Lung (tissue), 12 donors: ENCODE results near the gene ADAMTS17. TPM values are rescaled to one million over a fixed set of nuclear protein-coding genes. Genes with fewer than 3 reads are reported as not detected.

ENCODE experiments used
- ATAC-seq: fragments of 200-7000 bp; cut with Tn5 transposase; one replicate; pipeline ENCODE4 v1.9.1; 2020; ENCODE audit warnings: moderate number of reproducible peaks; ENCODE audit not compliant: insufficient read depth, low FRiP score
- DNase-seq, 3 donors: peaks; one replicate each; pipeline ENCODE4 v3.0.0-alpha.2; 2013 to 2017
- H3K27ac ChIP-seq, 2 donors: one replicate each; pipeline ENCODE4 v1.5.1; 2013; ENCODE audit warnings: mild to moderate bottlenecking in 2 of 2, moderate library complexity in 2 of 2, control low read depth in 1 of 2, inconsistent platforms in 1 of 2, low read depth in 1 of 2, low read length in 1 of 2
- H3K27me3 ChIP-seq, 3 donors: one replicate each; pipeline ENCODE4 v1.5.1; 2013; ENCODE audit warnings: low read length in 2 of 3; ENCODE audit not compliant: control insufficient read depth in 3 of 3, insufficient read depth in 3 of 3
- H3K36me3 ChIP-seq, 4 donors: one replicate each; pipeline ENCODE4 v1.5.1; 2013; ENCODE audit warnings: low read length in 4 of 4, mild to moderate bottlenecking in 1 of 4, moderate library complexity in 1 of 4; ENCODE audit not compliant: control insufficient read depth in 4 of 4, insufficient read depth in 4 of 4
- H3K4me1 ChIP-seq, 5 donors: one replicate each; pipeline ENCODE4 v1.5.1; 2013; ENCODE audit warnings: low read length in 5 of 5, mild to moderate bottlenecking in 2 of 5, moderate library complexity in 1 of 5; ENCODE audit not compliant: control insufficient read depth in 5 of 5, insufficient read depth in 5 of 5
- H3K4me3 ChIP-seq: one replicate; pipeline ENCODE4 v1.5.1; 2013; ENCODE audit warnings: mild to moderate bottlenecking, control low read depth, moderate library complexity
- H3K9ac ChIP-seq, 2 donors: one replicate each; pipeline ENCODE4 v1.5.1; 2013; ENCODE audit warnings: low read length in 2 of 2, control low read depth in 1 of 2; ENCODE audit not compliant: insufficient read depth in 1 of 2
- H3K9me3 ChIP-seq, 4 donors: one replicate each; pipeline ENCODE4 v1.5.1; 2013; ENCODE audit warnings: low read length in 3 of 4, mild to moderate bottlenecking in 1 of 4, moderate library complexity in 1 of 4; ENCODE audit not compliant: control insufficient read depth in 4 of 4, insufficient read depth in 3 of 4
- WGBS, 2 donors: extraction: QIAGEN DNeasy Blood & Tissue Kit; methylation state at CpG; one replicate each; pipeline ENCODE4 v1.1.7; 2013; 5-methylcytosine and 5-hydroxymethylcytosine counted together
- polyA plus RNA-seq, 2 donors: library from polyadenylated mRNA; stranded (reverse); fragments of 200-250 nt; gene quantifications; one replicate each; pipeline ENCODE4 v1.2.1, GENCODE V29; 2013
- total RNA-seq, 2 donors: library from RNA; depleted of rRNA in 1 of 2; stranded (reverse); fragments of >200 nt in 1 of 2; gene quantifications; one replicate each; pipeline ENCODE4 v1.2.1, GENCODE V29; 2014 to 2021
- TF ChIP-seq, protein P1 (sequence below): IDR thresholded peaks from 2 replicates; pipeline ENCODE4 v1.5.1; 2012; ENCODE audit warnings: mild to moderate bottlenecking; ENCODE audit errors: control extremely low read depth, extremely low read depth
- donor health status: control.
- donor health status: control.
- donor health status: Bipolar disorder and iron deficiency.
- donor health status: healthy.
- donor health status: DM: yes; HTN: yes; CAD: no.

ADAMTS17 gene
- total and polyA plus RNA-seq, 4 donors, result 0.47 to 6.6 (median 2.2) TPM

DNA sequence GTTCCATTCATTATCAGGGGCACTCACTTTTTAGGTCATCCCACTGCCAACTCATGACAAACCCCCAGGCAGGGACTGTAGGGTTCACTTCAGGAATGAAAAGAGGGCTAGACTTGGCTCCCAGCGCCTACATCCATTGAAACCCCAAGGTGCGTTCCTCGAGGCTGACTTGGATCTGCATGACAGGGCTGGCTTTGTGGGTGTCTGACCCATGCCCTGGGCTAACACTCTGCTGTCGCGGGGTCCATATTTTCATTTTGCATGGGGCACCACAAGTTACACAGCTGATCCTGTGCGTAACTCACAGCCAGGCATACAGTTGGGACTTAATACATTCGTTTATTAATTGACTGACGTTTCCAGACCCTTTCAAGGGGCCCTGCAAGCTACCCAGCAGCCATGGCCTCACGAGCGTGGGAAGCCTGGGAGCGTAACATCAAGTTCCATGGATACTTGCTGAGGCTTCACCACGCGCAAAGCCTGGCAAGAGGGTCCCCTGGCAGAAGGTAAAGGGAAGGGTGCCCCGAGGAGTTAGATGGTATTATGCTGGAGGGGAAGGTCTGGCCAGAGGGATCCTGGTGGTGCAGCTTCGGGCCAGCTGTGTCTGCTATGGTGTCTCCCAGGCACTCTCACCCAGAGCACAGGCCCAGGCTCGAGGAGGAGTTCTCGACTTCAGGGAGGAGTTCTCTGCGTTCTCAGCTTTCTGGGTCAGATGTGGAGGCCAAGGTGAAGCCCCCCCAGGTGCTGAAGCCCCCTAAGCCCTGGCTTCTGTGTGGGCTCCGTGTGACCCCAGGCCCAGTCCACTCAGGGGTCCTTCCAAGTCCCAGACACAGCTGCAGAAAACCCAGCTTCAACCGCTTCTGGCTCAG, 85.4 kb downstream of the ADAMTS17 start:
- H3K36me3 ChIP-seq, result no peaks in the 10 kb centered on the region
- 86 to 91% methylated on average over 20 of the region's 20 CpGs for WGBS, 2 donors
- H3K9ac ChIP-seq, result no peak overlapping the region
- H3K27ac ChIP-seq, result no peak overlapping the region
- peaks cover 0 to 2% (median 0%) of the 10 kb centered on the region in 4 donors for H3K9me3 ChIP-seq
- H3K27me3 ChIP-seq, result no peaks in the 10 kb centered on the region
- H3K4me1 ChIP-seq, result peaks cover 0 to 11% (median 0%) of the 10 kb centered on the region in 5 donors
- TF ChIP-seq, protein P1, sequence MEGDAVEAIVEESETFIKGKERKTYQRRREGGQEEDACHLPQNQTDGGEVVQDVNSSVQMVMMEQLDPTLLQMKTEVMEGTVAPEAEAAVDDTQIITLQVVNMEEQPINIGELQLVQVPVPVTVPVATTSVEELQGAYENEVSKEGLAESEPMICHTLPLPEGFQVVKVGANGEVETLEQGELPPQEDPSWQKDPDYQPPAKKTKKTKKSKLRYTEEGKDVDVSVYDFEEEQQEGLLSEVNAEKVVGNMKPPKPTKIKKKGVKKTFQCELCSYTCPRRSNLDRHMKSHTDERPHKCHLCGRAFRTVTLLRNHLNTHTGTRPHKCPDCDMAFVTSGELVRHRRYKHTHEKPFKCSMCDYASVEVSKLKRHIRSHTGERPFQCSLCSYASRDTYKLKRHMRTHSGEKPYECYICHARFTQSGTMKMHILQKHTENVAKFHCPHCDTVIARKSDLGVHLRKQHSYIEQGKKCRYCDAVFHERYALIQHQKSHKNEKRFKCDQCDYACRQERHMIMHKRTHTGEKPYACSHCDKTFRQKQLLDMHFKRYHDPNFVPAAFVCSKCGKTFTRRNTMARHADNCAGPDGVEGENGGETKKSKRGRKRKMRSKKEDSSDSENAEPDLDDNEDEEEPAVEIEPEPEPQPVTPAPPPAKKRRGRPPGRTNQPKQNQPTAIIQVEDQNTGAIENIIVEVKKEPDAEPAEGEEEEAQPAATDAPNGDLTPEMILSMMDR, result no peak
- DNase-seq, result no peak
- ATAC-seq, result no peak
- H3K4me3 ChIP-seq, result no peak overlapping the region

DNA sequence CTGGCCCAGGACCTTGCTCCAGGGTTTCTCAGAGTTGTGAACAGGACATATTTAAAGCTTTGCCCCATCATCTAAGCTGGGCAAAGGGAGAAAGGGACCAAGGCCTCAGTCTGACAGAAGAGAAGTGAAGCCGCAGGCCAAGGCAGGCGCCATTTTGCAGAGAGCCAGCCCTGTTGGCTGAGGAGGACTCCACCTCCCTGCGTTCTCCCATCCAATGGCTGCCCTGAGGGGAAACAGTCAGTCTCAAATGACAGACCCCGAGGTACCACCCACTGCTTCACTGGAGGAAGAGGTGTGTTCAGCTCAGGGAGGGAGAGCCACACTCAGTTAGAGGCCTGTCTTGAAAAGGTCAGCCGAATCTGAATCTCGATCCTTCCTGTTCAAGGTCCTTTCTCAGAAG, 86.1 kb downstream of the ADAMTS17 start:
- Histone ChIP-seq H3K27ac (no peak overlapping the region), H3K4me1 (peaks cover 0 to 13% (median 0%) of the 10 kb centered on the region in 5 donors), H3K9me3 (peaks cover 0 to 2% (median 0%) of the 10 kb centered on the region in 4 donors), H3K27me3 (no peaks in the 10 kb centered on the region), H3K4me3 (no peak overlapping the region), H3K36me3 (no peaks in the 10 kb centered on the region), H3K9ac (no peak overlapping the region)
- TF ChIP-seq, protein P1, result no peak
- DNase-seq (no peak), ATAC-seq (no peak)
- WGBS, 2 donors, result 91 to 96% methylated on average over 6 of the region's 6 CpGs

DNA sequence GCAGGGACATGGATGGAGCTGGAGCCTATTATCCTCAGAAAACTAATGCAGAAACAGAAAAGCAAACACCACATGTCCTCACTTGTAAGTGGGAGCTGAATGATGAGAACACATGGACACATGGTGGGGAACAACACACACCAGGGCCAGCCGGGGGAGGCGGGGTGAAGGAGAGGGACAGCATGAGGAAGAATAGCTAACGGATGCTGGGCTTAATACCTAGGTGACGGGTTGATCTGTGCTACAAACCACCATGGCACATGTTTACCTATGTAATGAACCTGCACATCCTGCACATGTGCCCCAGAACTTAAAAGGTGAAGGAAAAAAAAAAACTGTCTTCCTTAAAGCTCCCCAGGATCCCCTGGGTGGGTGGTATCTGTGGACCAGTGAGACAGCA, 87.1 kb downstream of the ADAMTS17 start:
- TF ChIP-seq, protein P1, result no peak
- H3K9ac ChIP-seq, result no peak overlapping the region
- ATAC-seq, result no peak
- 70 to 88% methylated on average over 4 of the region's 4 CpGs for WGBS, 2 donors
- H3K27me3 ChIP-seq, result no peaks in the 10 kb centered on the region
- peaks cover 0 to 2% (median 0%) of the 10 kb centered on the region in 4 donors for H3K9me3 ChIP-seq
- H3K36me3 ChIP-seq, result no peaks in the 10 kb centered on the region
- no peak overlapping the region for H3K27ac ChIP-seq
- no peak for DNase-seq
- H3K4me3 ChIP-seq, result no peak overlapping the region
- H3K4me1 ChIP-seq, result peaks cover 0 to 21% (median 0%) of the 10 kb centered on the region in 5 donors
